Heart left ventricle (tissue), 16 donors: Measurements from ENCODE around the gene FGF6. TPM values are rescaled to one million over a fixed set of nuclear protein-coding genes. Genes with fewer than 3 reads are reported as not detected.

ENCODE experiments used
- ATAC-seq, 4 donors: fragments of 200-7000 bp; cut with Tn5 transposase; one replicate each; pipeline ENCODE4 v1.9.1; 2020 to 2022; ENCODE audit warnings: moderate library complexity in 4 of 4, mild to moderate bottlenecking in 3 of 4, moderate number of reproducible peaks in 1 of 4
- DNase-seq, 5 donors: peaks; one replicate each; pipeline ENCODE4 v3.0.0-alpha.2; 2020
- H3K27ac ChIP-seq, 12 donors: fragments of 200-600 bp; sonication (generic) in 4 of 12; one replicate each; pipeline versions ENCODE4 v1.5.0 to v1.8.0; 2016 to 2022; ENCODE audit warnings: mild to moderate bottlenecking in 2 of 12
- H3K27me3 ChIP-seq, 9 donors: fragments of 200-600 bp; sonication (generic) in 2 of 9; one replicate each; pipeline versions ENCODE4 v1.5.1 to v1.8.0; 2016 to 2022; ENCODE audit warnings: mild to moderate bottlenecking in 3 of 9
- H3K36me3 ChIP-seq, 9 donors: fragments of 200-600 bp; sonication (generic) in 2 of 9; one replicate each; pipeline versions ENCODE4 v1.5.0 to v1.8.0; 2018 to 2022; ENCODE audit warnings: mild to moderate bottlenecking in 2 of 9
- H3K4me1 ChIP-seq, 12 donors: fragments of 200-600 bp; sonication (generic) in 4 of 12; one replicate each; pipeline versions ENCODE4 v1.5.0 to v1.8.0; 2016 to 2022; ENCODE audit warnings: mild to moderate bottlenecking in 3 of 12
- H3K4me3 ChIP-seq, 12 donors: fragments of 200-600 bp; sonication (generic) in 4 of 12; one replicate each; pipeline versions ENCODE4 v1.5.0 to v1.8.0; 2017 to 2022; ENCODE audit warnings: mild to moderate bottlenecking in 9 of 12, moderate library complexity in 4 of 12
- H3K9me3 ChIP-seq, 12 donors: fragments of 200-600 bp; sonication (generic) in 4 of 12; one replicate each; pipeline versions ENCODE4 v1.5.0 to v1.8.0; 2016 to 2022; ENCODE audit warnings: mild to moderate bottlenecking in 1 of 12
- CTCF ChIP-seq, 12 donors: fragments of 200-600 bp; sonication (generic) in 4 of 12; IDR thresholded peaks; one replicate each; pipeline versions ENCODE4 v1.5.0 to v1.8.0; 2018 to 2022; ENCODE audit warnings: antibody characterized with exemption in 12 of 12, mild to moderate bottlenecking in 5 of 12
- POLR2A ChIP-seq, 2 donors: fragments of 450-650 bp; IDR thresholded peaks; one replicate each; pipeline ENCODE4 v1.6.1; 2017; ENCODE audit warnings: antibody characterized with exemption in 2 of 2, mild to moderate bottlenecking in 2 of 2, moderate library complexity in 2 of 2
- WGBS, 4 donors: extraction: QIAGEN DNeasy Blood & Tissue Kit in 2 of 4; methylation state at CpG; one replicate each; pipeline versions ENCODE4 v1.1.5 to v1.1.7; 2013 to 2018; 5-methylcytosine and 5-hydroxymethylcytosine counted together
- intact Hi-C, 10 donors: fragments of 100-400 bp; cut with DNase I; formaldehyde crosslinking; loops; one replicate each; pipeline versions ENCODE4 v1.11.1 to v1.14.2; 2022
- polyA plus RNA-seq, 2 donors: library from polyadenylated mRNA; stranded (reverse); fragments of 200-250 nt; gene quantifications; one replicate each; pipeline ENCODE4 v1.2.3, GENCODE V29; 2013
- total RNA-seq, 9 donors: library from RNA; depleted of rRNA in 2 of 9; stranded (reverse); fragments of >200 nt in 2 of 9; fragmentation: NEBNext Ultra II Directional in 3 of 9; extraction: Animal tissue kit (Norgen Biotek cat#: 25700) in 3 of 9; gene quantifications; one replicate each; pipeline versions ENCODE4 v1.1.0 to v1.2.4, GENCODE V29; 2016 to 2023
- donor health status: ischemic (EF 13 %, LVEDD 7.1; RV severe dilation, severe dysfunction).
- donor health status: healthy with polysubstance abuse.
- donor health status: DM: no; HTN: yes; CAD: no.
- donor health status: DM: no; HTN: no; CAD: no.
- donor health status: ischemic (EF 25% LVEDD 6.9; RV normal size, moderate dysfunction).
- donor health status: ischemic (EF 25% LVEDD 5.7; RV mildly dilated, moderate dysfunction).
- donor health status: healthy.
- donor health status: DM: yes; HTN: yes; CAD: no.
- donor health status: ischemic (EF 35%, LVEDD 5.7; RV mildly dilated, moderate dysfunction).
- donor health status: nonischemic (EF 11% LVEDD 7.7; RV severe dilation, severe dysfunction).
- donor health status: DM: yes; HTN: yes; CAD: no.
- donor health status: PGD.
- donor health status: ischemic (EF 29% LVEDD 5.4; RV normal size, mild dysfunction).
- donor health status: nonischemic (EF 23%, LVEDD 6.1; RV moderate dilation, normal function).

Gene FGF6
- total and polyA plus RNA-seq, 11 donors = not detected

DNA sequence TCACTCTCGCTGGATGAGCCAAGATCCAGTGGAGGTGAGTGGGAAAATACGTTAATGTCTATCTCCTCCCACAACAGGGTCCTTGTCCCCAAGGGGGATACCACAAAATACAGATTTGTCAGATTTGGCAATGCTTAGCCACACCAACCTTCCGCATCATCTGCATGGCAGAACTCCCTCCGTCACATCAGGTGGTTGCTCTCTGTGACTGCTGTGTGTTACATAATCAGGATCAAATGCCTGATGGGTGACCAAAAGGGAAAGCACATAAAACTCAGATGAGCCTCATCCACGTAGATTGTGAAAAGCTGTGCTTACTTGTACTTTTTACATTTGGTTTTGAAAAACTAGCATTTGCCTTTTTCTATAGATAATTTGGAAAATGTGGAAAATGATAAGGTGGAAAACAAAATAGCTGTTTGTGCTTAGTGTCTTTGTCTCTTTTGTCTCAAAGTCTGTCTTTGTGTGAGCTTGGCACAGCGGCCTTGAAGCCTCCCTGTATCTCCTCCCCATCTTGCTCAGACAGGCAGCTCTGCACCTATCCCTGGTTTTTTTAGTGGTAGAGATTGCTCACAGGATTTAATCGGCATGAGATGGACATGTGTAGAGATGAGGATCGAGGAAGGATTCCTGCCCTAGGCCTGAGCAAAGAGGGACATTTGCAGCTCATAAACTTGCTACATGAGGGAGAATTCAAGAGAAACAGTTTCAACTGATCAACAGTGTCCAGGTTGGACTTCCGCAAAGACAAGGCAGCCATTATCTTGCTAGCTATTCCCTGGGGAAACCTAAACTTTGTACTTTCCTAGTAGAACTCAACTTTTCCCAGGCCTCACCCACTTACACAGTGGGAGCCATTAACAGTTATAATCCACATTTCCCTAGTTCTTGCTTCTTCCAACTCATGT, 3.6 kb upstream of the FGF6 start:
- peaks cover 0 to 11% (median 1%) of the 10 kb centered on the region in 12 donors for H3K4me1 ChIP-seq
- no peak overlapping the region for H3K27ac ChIP-seq
- ATAC-seq (no peak), DNase-seq (no peak)
- H3K36me3 ChIP-seq = no peaks in the 10 kb centered on the region
- no peak overlapping the region for H3K4me3 ChIP-seq
- peaks cover 0 to 9% (median 0%) of the 10 kb centered on the region in 12 donors for H3K9me3 ChIP-seq
- no peak for TF ChIP-seq POLR2A (IDR thresholded peaks at IDR 0.05)
- TF ChIP-seq CTCF (IDR thresholded peaks at IDR 0.05) = no peak
- no peaks in the 10 kb centered on the region for H3K27me3 ChIP-seq
- 92 to 94% (median 94%) methylated on average over 9 of the region's 9 CpGs for WGBS, 4 donors
- intact Hi-C loops = no loop called here

- H3K9me3 ChIP-seq = peaks cover 0 to 6% (median 0%) of the 10 kb centered on the region in 12 donors
- H3K36me3 ChIP-seq = no peaks in the 10 kb centered on the region
- no peaks in the 10 kb centered on the region for H3K27me3 ChIP-seq
- H3K27ac ChIP-seq = no peak overlapping the region
- peaks cover 0 to 11% (median 1%) of the 10 kb centered on the region in 12 donors for H3K4me1 ChIP-seq
- intact Hi-C loops = no loop called here
- no peak overlapping the region for H3K4me3 ChIP-seq
- ATAC-seq (no peak), DNase-seq (no peak)
- TF ChIP-seq CTCF (IDR thresholded peaks at IDR 0.05) (no peak), POLR2A (IDR thresholded peaks at IDR 0.05) (no peak)
- 90 to 92% (median 91%) methylated on average over 6 of the region's 6 CpGs for WGBS, 4 donors
Measured at GRCh38 chr12:4448371-4448940, 2.8 kb upstream of the FGF6 start.

GRCh38 chr12:4447151-4447550, 1.5 kb upstream of the FGF6 start:
- 92 to 97% (median 96%) methylated on average over 3 of the region's 3 CpGs for WGBS, 4 donors
- Histone ChIP-seq H3K9me3 (no peaks in the 10 kb centered on the region), H3K27ac (no peak overlapping the region), H3K4me3 (no peak overlapping the region), H3K36me3 (no peaks in the 10 kb centered on the region), H3K4me1 (peaks cover 0 to 11% (median 1%) of the 10 kb centered on the region in 12 donors), H3K27me3 (no peaks in the 10 kb centered on the region)
- intact Hi-C loops = no loop called here
- ATAC-seq (no peak), DNase-seq (no peak)
- no peak for TF ChIP-seq CTCF (IDR thresholded peaks at IDR 0.05)
- TF ChIP-seq POLR2A (IDR thresholded peaks at IDR 0.05) = no peak

GRCh38 chr12:4446335-4446734, 720 bp upstream of the FGF6 start:
- intact Hi-C loops = no loop called here
- H3K27ac ChIP-seq = no peak overlapping the region
- H3K36me3 ChIP-seq = no peaks in the 10 kb centered on the region
- H3K9me3 ChIP-seq = no peaks in the 10 kb centered on the region
- no peak for TF ChIP-seq CTCF (IDR thresholded peaks at IDR 0.05)
- no peak for TF ChIP-seq POLR2A (IDR thresholded peaks at IDR 0.05)
- no peak for ATAC-seq
- peaks cover 0 to 19% (median 5%) of the 10 kb centered on the region in 12 donors for H3K4me1 ChIP-seq
- no peak for DNase-seq
- H3K27me3 ChIP-seq = peaks cover 0 to 2% (median 0%) of the 10 kb centered on the region in 9 donors
- H3K4me3 ChIP-seq = no peak overlapping the region
- 64 to 100% (median 98%) methylated on average over 2 of the region's 2 CpGs for WGBS, 4 donors
